HG02981 (cell line): ENCODE data around the gene PPP2CA.
"Not testable (repeated sequence)": the region's sequence is repeated elsewhere in the genome, so short reads cannot be mapped to it uniquely, and the experiment has no call there.

ENCODE experiments used
- ATAC-seq: cut with Tn5 transposase; IDR thresholded peaks from one replicate; pipeline ENCODE4 v1.9.1; 2021; ENCODE audit warnings: mild to moderate bottlenecking, moderate library complexity; ENCODE audit not compliant: unreplicated experiment

The PPP2CA gene

GRCh38 chr5:134245692-134246091 lies 19.8 kb upstream of the PPP2CA start:
- no peak for ATAC-seq

- no peak for ATAC-seq
Measured at GRCh38 chr5:134245101-134245604, 19.3 kb upstream of the PPP2CA start.

GRCh38 chr5:134242146-134242545 lies 16.3 kb upstream of the PPP2CA start:
- no peak for ATAC-seq

GRCh38 chr5:134240421-134240962 lies 14.6 kb upstream of the PPP2CA start:
- ATAC-seq: no peak

GRCh38 chr5:134236820-134237219 lies 10.9 kb upstream of the PPP2CA start:
- ATAC-seq: no peak

- no peak for ATAC-seq
Measured at GRCh38 chr5:134236318-134236717, 10.4 kb upstream of the PPP2CA start.

GRCh38 chr5:134228624-134229023 lies 2.8 kb upstream of the PPP2CA start:
- ATAC-seq: no peak

- ATAC-seq: no peak
Measured at GRCh38 chr5:134227776-134228175, 1.9 kb upstream of the PPP2CA start.

- ATAC-seq: no peak
Measured at GRCh38 chr5:134227259-134227658, 1.4 kb upstream of the PPP2CA start.

- ATAC-seq: peak; percentile 24
Measured at GRCh38 chr5:134226441-134227192, 744 bp upstream of the PPP2CA start.

- peak; percentile 27 for ATAC-seq
Measured at GRCh38 chr5:134224888-134225779, 739 bp downstream of the PPP2CA start.

- no peak for ATAC-seq
Measured at GRCh38 chr5:134223406-134224248, 2.2 kb downstream of the PPP2CA start.

GRCh38 chr5:134221690-134222089 lies 4.2 kb downstream of the PPP2CA start:
- not testable (repeated sequence) for ATAC-seq

- ATAC-seq: no peak
Measured at GRCh38 chr5:134215757-134216156, 10.1 kb downstream of the PPP2CA start.

- ATAC-seq: not testable (repeated sequence)
Measured at GRCh38 chr5:134211263-134212031, 14.4 kb downstream of the PPP2CA start.

- no peak for ATAC-seq
Measured at GRCh38 chr5:134209477-134210245, 16.2 kb downstream of the PPP2CA start.

GRCh38 chr5:134207696-134208095 lies 18.2 kb downstream of the PPP2CA start:
- ATAC-seq: no peak

GRCh38 chr5:134206627-134207160 lies 19.2 kb downstream of the PPP2CA start:
- no peak for ATAC-seq

GRCh38 chr5:134204575-134204974 lies 21.3 kb downstream of the PPP2CA start:
- no peak for ATAC-seq
